PC-9 (cell line): ENCODE data around the gene PRICKLE3.

Experiments
- EZH2 ChIP-seq: fragments of 200-600 bp; sonication (generic); IDR thresholded peaks from 2 replicates; pipeline ENCODE4 v1.8.0; 2017; ENCODE audit warnings: antibody characterized with exemption, low read depth
- TF ChIP-seq, protein P1 (sequence below): fragments of 200-600 bp; sonication (generic); conservative IDR thresholded peaks from 2 replicates; pipeline ENCODE4 v1.6.1; 2017; ENCODE audit warnings: mixed run types, antibody characterized with exemption, mild to moderate bottlenecking, moderate library complexity

- TF ChIP-seq, protein P1, sequence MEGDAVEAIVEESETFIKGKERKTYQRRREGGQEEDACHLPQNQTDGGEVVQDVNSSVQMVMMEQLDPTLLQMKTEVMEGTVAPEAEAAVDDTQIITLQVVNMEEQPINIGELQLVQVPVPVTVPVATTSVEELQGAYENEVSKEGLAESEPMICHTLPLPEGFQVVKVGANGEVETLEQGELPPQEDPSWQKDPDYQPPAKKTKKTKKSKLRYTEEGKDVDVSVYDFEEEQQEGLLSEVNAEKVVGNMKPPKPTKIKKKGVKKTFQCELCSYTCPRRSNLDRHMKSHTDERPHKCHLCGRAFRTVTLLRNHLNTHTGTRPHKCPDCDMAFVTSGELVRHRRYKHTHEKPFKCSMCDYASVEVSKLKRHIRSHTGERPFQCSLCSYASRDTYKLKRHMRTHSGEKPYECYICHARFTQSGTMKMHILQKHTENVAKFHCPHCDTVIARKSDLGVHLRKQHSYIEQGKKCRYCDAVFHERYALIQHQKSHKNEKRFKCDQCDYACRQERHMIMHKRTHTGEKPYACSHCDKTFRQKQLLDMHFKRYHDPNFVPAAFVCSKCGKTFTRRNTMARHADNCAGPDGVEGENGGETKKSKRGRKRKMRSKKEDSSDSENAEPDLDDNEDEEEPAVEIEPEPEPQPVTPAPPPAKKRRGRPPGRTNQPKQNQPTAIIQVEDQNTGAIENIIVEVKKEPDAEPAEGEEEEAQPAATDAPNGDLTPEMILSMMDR = no peak
- no peak for TF ChIP-seq EZH2
These were observed 35.7 kb upstream of the PRICKLE3 start for GRCh38 chrX:49221868-49222267.
